PC-3 (cell line): ENCODE measurements around the gene USP3. TPM values are rescaled to one million over a fixed set of nuclear protein-coding genes. Genes with fewer than 3 reads are reported as not detected.

Source experiments
- ATAC-seq: fragments of 200-7000 bp; cut with Tn5 transposase; 2 replicates; pipeline ENCODE4 v1.9.1; 2020; ENCODE audit warnings: mild to moderate bottlenecking, moderate library complexity
- BruUV-seq: library from RNA; stranded (reverse); fragments of 400-500 nt; replicated peaks from 2 replicates; lab custom pipeline; 2021; lab: Mats Ljungman, UMichigan
- CTCF ChIA-PET: fragments of 300-600 bp; sonication (Branson Sonifier 250); formaldehyde crosslinking; loops from one replicate; lab custom pipeline; 2022; ENCODE audit warnings: antibody characterized with exemption; lab: Charles Lee
- POLR2A ChIA-PET: fragments of 300-600 bp; sonication (Branson Sonifier 250); formaldehyde crosslinking; loops from one replicate; lab custom pipeline; 2022; ENCODE audit warnings: antibody characterized with exemption; ENCODE audit not compliant: unreplicated experiment; lab: Charles Lee
- DNase-seq: peaks from one replicate; pipeline ENCODE4 v3.0.0-alpha.2; 2015
- H2AFZ ChIP-seq: fragments of 300-600 bp; sonication (generic); 2 replicates; pipeline ENCODE4 v1.6.0; 2016; ENCODE audit warnings: antibody characterized with exemption, low read length
- H3F3A ChIP-seq: fragments of 300-600 bp; sonication (generic); one replicate; pipeline ENCODE4 v1.6.0; 2017; ENCODE audit warnings: antibody characterized with exemption, low read length, control low read depth, mild to moderate bottlenecking; ENCODE audit not compliant: unreplicated experiment
- H3K27ac ChIP-seq: fragments of 300-600 bp; sonication (generic); 2 replicates; pipeline ENCODE4 v1.5.1; 2016; ENCODE audit warnings: mild to moderate bottlenecking, low read length
- H3K27me3 ChIP-seq: fragments of 300-600 bp; sonication (generic); 2 replicates; pipeline ENCODE4 v1.6.1; 2016; ENCODE audit warnings: low read length, mixed read lengths
- H3K36me3 ChIP-seq: fragments of 300-600 bp; sonication (generic); 2 replicates; pipeline ENCODE4 v1.6.1; 2016; ENCODE audit warnings: low read depth, mixed run types, low read length, mixed read lengths
- H3K4me1 ChIP-seq: fragments of 300-600 bp; sonication (generic); 2 replicates; pipeline ENCODE4 v1.5.1; 2016; ENCODE audit warnings: low read length; ENCODE audit not compliant: insufficient read depth
- H3K4me2 ChIP-seq: fragments of 300-600 bp; sonication (generic); 2 replicates; pipeline ENCODE4 v1.6.0; 2016; ENCODE audit warnings: low read length
- H3K4me3 ChIP-seq: fragments of 300-600 bp; sonication (generic); 2 replicates; pipeline ENCODE4 v1.5.1; 2016; ENCODE audit warnings: mild to moderate bottlenecking, low read length, mixed read lengths
- H3K79me2 ChIP-seq: fragments of 300-600 bp; sonication (generic); 2 replicates; pipeline ENCODE4 v1.6.1; 2017; ENCODE audit warnings: low read length, mixed read lengths
- H3K9ac ChIP-seq: fragments of 300-600 bp; sonication (generic); 2 replicates; pipeline ENCODE4 v1.6.0; 2016; ENCODE audit warnings: mild to moderate bottlenecking, low read length
- H3K9me2 ChIP-seq: fragments of 300-600 bp; sonication (generic); replicated peaks from 2 replicates; pipeline ENCODE4 v1.6.1; 2016; ENCODE audit warnings: mixed run types, low read length, mixed read lengths
- H3K9me3 ChIP-seq: fragments of 300-600 bp; sonication (generic); 2 replicates; pipeline ENCODE4 v1.6.1; 2016; ENCODE audit warnings: low read length, mixed read lengths
- H4K20me1 ChIP-seq: fragments of 300-600 bp; sonication (generic); 2 replicates; pipeline ENCODE4 v1.6.1; 2016; ENCODE audit warnings: low read length, mixed read lengths
- CTCF ChIP-seq: fragments of 300-600 bp; sonication (generic); conservative IDR thresholded peaks from 2 replicates; pipeline ENCODE4 v1.5.1; 2017; ENCODE audit warnings: antibody characterized with exemption, low read depth, mild to moderate bottlenecking, low read length
- EZH2 ChIP-seq: fragments of 300-600 bp; sonication (generic); IDR thresholded peaks from one replicate; pipeline ENCODE4 v1.6.1; 2017; ENCODE audit warnings: antibody characterized with exemption, mild to moderate bottlenecking, low read length; ENCODE audit not compliant: unreplicated experiment
- EZH2phosphoT487 ChIP-seq: fragments of 300-600 bp; sonication (generic); IDR thresholded peaks from 2 replicates; pipeline ENCODE4 v1.6.1; 2018; ENCODE audit warnings: mild to moderate bottlenecking, antibody characterized with exemption, low read length, borderline replicate concordance
- intact Hi-C: fragments of 100-400 bp; cut with micrococcal nuclease; formaldehyde crosslinking; loops from 2 replicates; pipeline ENCODE4 v1.9.0; 2023
- total RNA-seq: library from RNA; depleted of rRNA; stranded (reverse); fragments of >200 nt; gene quantifications from 2 replicates; pipeline ENCODE4 v1.2.3, GENCODE V29; 2014

Gene USP3
- total RNA-seq, 1 experiment from 2014 or later, result 26.9 TPM

DNA sequence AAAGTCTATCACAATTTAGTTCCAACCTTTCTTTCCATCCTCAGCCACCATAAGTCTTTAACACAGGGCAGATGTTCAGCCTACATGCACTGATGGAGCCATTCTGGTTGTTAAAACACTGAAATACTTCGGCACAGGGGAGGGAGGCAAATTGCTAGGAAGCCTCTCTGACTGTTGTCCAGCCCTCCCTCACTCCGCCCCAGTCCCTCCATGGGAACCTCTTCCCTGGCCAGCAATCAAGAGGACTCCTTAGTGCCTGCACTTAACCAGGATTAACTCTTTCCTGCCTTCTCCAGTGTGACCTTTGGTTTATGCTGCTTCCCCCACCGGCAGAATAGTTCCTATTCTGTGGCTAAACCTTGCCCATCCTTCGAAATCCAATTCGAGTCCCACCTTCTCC is 47.0 kb upstream of the USP3 start:
- H3K4me1 ChIP-seq, result peaks cover 11% of the 10 kb centered on the region
- no peaks in the 10 kb centered on the region for H3K27me3 ChIP-seq
- intact Hi-C loops, result no loop called here
- ChIA-PET POLR2A (no interaction called here), CTCF (no interaction called here)
- no peaks in the 10 kb centered on the region for H4K20me1 ChIP-seq
- H3F3A ChIP-seq, result no peaks in the 10 kb centered on the region
- H3K9ac ChIP-seq, result no peak overlapping the region
- H3K36me3 ChIP-seq, result no peaks in the 10 kb centered on the region
- H3K4me3 ChIP-seq, result no peak overlapping the region
- H3K9me3 ChIP-seq, result no peaks in the 10 kb centered on the region
- no peak overlapping the region for H2AFZ ChIP-seq
- no peaks in the 10 kb centered on the region for H3K79me2 ChIP-seq
- BruUV-seq, result no TSS peak
- DNase-seq, result no peak
- ATAC-seq, result no peak
- no peak for TF ChIP-seq CTCF
- no peak for TF ChIP-seq EZH2
- no peak for TF ChIP-seq EZH2phosphoT487
- H3K27ac ChIP-seq, result no peak overlapping the region
- H3K9me2 ChIP-seq, result no peaks in the 10 kb centered on the region
- H3K4me2 ChIP-seq, result no peak overlapping the region

- Histone ChIP-seq H3F3A (no peaks in the 10 kb centered on the region), H3K4me2 (no peak overlapping the region), H3K27me3 (no peaks in the 10 kb centered on the region), H3K27ac (no peak overlapping the region), H2AFZ (no peak overlapping the region), H3K4me1 (peaks cover 17% of the 10 kb centered on the region), H3K9me3 (no peaks in the 10 kb centered on the region), H3K9ac (no peak overlapping the region), H4K20me1 (no peaks in the 10 kb centered on the region), H3K4me3 (no peak overlapping the region), H3K36me3 (no peaks in the 10 kb centered on the region), H3K9me2 (no peaks in the 10 kb centered on the region), H3K79me2 (no peaks in the 10 kb centered on the region)
- intact Hi-C loops, result no loop called here
- no peak for TF ChIP-seq CTCF
- no peak for TF ChIP-seq EZH2
- no peak for TF ChIP-seq EZH2phosphoT487
- ATAC-seq, result no peak
- POLR2A ChIA-PET, result no interaction called here
- CTCF ChIA-PET, result no interaction called here
- BruUV-seq, result no TSS peak
- DNase-seq, result no peak
These were observed 46.4 kb upstream of the USP3 start for GRCh38 chr15:63458026-63458425.

GRCh38 chr15:63458794-63459395 is 45.5 kb upstream of the USP3 start:
- POLR2A ChIA-PET, result no interaction called here

More at GRCh38 chr15:63458794-63459395, 45.5 kb upstream of the USP3 start:
- H3K27me3 ChIP-seq, result no peaks in the 10 kb centered on the region
- H4K20me1 ChIP-seq, result no peaks in the 10 kb centered on the region
- intact Hi-C loops, result no loop called here
- ATAC-seq (no peak), DNase-seq (no peak)
- H3K27ac ChIP-seq, result no peak overlapping the region
- CTCF ChIA-PET, result no interaction called here
- H3K79me2 ChIP-seq, result no peaks in the 10 kb centered on the region
- H3K9me3 ChIP-seq, result no peaks in the 10 kb centered on the region
- no peak overlapping the region for H2AFZ ChIP-seq
- BruUV-seq, result no TSS peak
- no peaks in the 10 kb centered on the region for H3K9me2 ChIP-seq
- TF ChIP-seq EZH2, result no peak
- no peak for TF ChIP-seq CTCF
- H3K9ac ChIP-seq, result no peak overlapping the region
- H3K36me3 ChIP-seq, result no peaks in the 10 kb centered on the region
- no peaks in the 10 kb centered on the region for H3F3A ChIP-seq
- H3K4me1 ChIP-seq, result peaks cover 17% of the 10 kb centered on the region
- no peak overlapping the region for H3K4me3 ChIP-seq
- H3K4me2 ChIP-seq, result no peak overlapping the region
